Left ventricle myocardium inferior (tissue), 1 donor: ENCODE results near the gene SMAD1. TPM values are rescaled to one million over a fixed set of nuclear protein-coding genes. Genes with fewer than 3 reads are reported as not detected.

Source experiments
- DNase-seq: peaks from one replicate; pipeline ENCODE4 v3.0.0-alpha.2; 2020
- H3K27ac ChIP-seq: fragments of 200-600 bp; replicated peaks from 2 replicates; pipeline ENCODE4 v1.8.0; 2021
- H3K27me3 ChIP-seq: fragments of 200-600 bp; 2 replicates; pipeline ENCODE4 v1.8.0; 2021; ENCODE audit warnings: low read depth
- H3K36me3 ChIP-seq: fragments of 200-600 bp; 2 replicates; pipeline ENCODE4 v1.8.0; 2021
- H3K4me1 ChIP-seq: fragments of 200-600 bp; 2 replicates; pipeline ENCODE4 v1.8.0; 2021
- H3K4me3 ChIP-seq: fragments of 200-600 bp; 2 replicates; pipeline ENCODE4 v1.8.0; 2021; ENCODE audit warnings: mild to moderate bottlenecking, moderate library complexity
- H3K9me3 ChIP-seq: fragments of 200-600 bp; replicated peaks from 2 replicates; pipeline ENCODE4 v1.8.0; 2021
- intact Hi-C: fragments of 100-400 bp; cut with micrococcal nuclease; formaldehyde crosslinking; loops from one replicate; pipeline ENCODE4 v1.11.0; 2022
- total RNA-seq: library from RNA; stranded (reverse); fragmentation: NEBNext Ultra II Directional; extraction: Animal tissue kit (Norgen Biotek cat#: 25700); gene quantifications from one replicate; pipeline ENCODE4 v1.2.1, GENCODE V29; 2021
- TF ChIP-seq, protein P1 (sequence below): fragments of 200-600 bp; IDR thresholded peaks from 2 replicates; pipeline ENCODE4 v1.8.0; 2021; ENCODE audit warnings: antibody characterized with exemption, mild to moderate bottlenecking, borderline replicate concordance
- donor health status: DM: no; HTN: yes; CAD: no; lungs with severe emphysema.

SMAD1 gene
- total RNA-seq, 1 donor from 2014 or later, result 10.1 TPM

- H3K4me3 ChIP-seq, result no peak overlapping the region
- no peaks in the 10 kb centered on the region for H3K27me3 ChIP-seq
- peaks cover 20% of the 10 kb centered on the region for H3K36me3 ChIP-seq
- no peak for DNase-seq
- TF ChIP-seq, protein P1, sequence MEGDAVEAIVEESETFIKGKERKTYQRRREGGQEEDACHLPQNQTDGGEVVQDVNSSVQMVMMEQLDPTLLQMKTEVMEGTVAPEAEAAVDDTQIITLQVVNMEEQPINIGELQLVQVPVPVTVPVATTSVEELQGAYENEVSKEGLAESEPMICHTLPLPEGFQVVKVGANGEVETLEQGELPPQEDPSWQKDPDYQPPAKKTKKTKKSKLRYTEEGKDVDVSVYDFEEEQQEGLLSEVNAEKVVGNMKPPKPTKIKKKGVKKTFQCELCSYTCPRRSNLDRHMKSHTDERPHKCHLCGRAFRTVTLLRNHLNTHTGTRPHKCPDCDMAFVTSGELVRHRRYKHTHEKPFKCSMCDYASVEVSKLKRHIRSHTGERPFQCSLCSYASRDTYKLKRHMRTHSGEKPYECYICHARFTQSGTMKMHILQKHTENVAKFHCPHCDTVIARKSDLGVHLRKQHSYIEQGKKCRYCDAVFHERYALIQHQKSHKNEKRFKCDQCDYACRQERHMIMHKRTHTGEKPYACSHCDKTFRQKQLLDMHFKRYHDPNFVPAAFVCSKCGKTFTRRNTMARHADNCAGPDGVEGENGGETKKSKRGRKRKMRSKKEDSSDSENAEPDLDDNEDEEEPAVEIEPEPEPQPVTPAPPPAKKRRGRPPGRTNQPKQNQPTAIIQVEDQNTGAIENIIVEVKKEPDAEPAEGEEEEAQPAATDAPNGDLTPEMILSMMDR, result no peak
- peaks cover 24% of the 10 kb centered on the region for H3K4me1 ChIP-seq
- H3K9me3 ChIP-seq, result no peaks in the 10 kb centered on the region
- intact Hi-C loops, result no loop called here
- H3K27ac ChIP-seq, result peak overlapping the region; percentile 12
These were observed 70.6 kb downstream of the SMAD1 start for GRCh38 chr4:145552181-145552822.

GRCh38 chr4:145553375-145553774 lies 71.7 kb downstream of the SMAD1 start:
- Histone ChIP-seq H3K27me3 (no peaks in the 10 kb centered on the region), H3K27ac (no peak overlapping the region), H3K36me3 (peaks cover 17% of the 10 kb centered on the region), H3K4me3 (no peak overlapping the region), H3K4me1 (peaks cover 27% of the 10 kb centered on the region), H3K9me3 (no peaks in the 10 kb centered on the region)
- intact Hi-C loops, result no loop called here
- TF ChIP-seq, protein P1, result no peak
- no peak for DNase-seq

GRCh38 chr4:145554691-145555090 lies 73.0 kb downstream of the SMAD1 start:
- TF ChIP-seq, protein P1, result no peak
- Histone ChIP-seq H3K9me3 (no peaks in the 10 kb centered on the region), H3K4me3 (no peak overlapping the region), H3K36me3 (peaks cover 26% of the 10 kb centered on the region), H3K27ac (no peak overlapping the region), H3K27me3 (no peaks in the 10 kb centered on the region), H3K4me1 (peaks cover 27% of the 10 kb centered on the region)
- DNase-seq, result no peak
- intact Hi-C loops, result loop anchor here (5.0 kb wide), 1 partner anchor 322 kb away; no protein-coding TSS in a partner anchor

GRCh38 chr4:145557720-145558119 lies 76.1 kb downstream of the SMAD1 start:
- Histone ChIP-seq H3K9me3 (no peaks in the 10 kb centered on the region), H3K27ac (no peak overlapping the region), H3K36me3 (peaks cover 29% of the 10 kb centered on the region), H3K27me3 (no peaks in the 10 kb centered on the region), H3K4me1 (peaks cover 6% of the 10 kb centered on the region), H3K4me3 (no peak overlapping the region)
- intact Hi-C loops, result loop anchor here (5.0 kb wide), 1 partner anchor 325 kb away; no protein-coding TSS in a partner anchor
- peak; percentile 41 for DNase-seq
- TF ChIP-seq, protein P1, result peak; percentile 95

DNA sequence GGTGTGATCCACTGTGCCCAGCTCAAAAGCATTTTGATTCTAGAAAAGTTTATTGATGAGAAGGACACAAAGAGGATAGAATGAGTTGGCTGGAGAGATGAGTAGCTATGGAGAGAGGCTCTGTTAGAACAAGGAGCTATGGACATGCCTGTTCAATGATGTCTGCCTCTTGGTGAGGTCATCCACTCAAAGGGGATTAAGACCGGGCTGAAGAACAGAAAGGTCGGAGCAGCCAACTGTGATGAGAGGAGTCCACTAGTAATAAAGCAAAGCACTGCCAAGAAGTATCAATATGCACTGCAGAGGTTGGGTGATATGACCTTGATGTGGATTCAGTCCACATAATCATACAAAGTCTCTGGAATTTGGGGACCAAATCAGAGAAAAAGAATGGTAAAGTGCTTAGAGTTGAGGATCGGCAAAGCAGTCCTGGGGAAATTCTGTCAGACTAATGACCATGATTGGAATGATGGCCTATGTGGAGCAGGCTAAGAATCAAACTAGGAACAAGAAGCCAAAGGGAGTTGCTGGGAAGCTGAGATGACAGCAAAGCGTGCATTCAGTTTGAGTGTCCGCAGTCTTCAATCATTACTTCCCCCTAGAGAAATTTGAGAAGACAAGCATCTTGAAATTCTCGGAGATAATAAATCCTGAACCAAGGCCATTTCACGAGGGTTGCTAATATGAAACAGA lies 81.8 kb downstream of the SMAD1 start:
- Histone ChIP-seq H3K4me1 (no peaks in the 10 kb centered on the region), H3K9me3 (peaks cover 4% of the 10 kb centered on the region), H3K4me3 (no peak overlapping the region), H3K36me3 (peaks cover 12% of the 10 kb centered on the region), H3K27me3 (no peaks in the 10 kb centered on the region), H3K27ac (no peak overlapping the region)
- intact Hi-C loops, result no loop called here
- TF ChIP-seq, protein P1, result no peak
- DNase-seq, result no peak
